ENCODE data around the gene KDM6B. TPM values are rescaled to one million over a fixed set of nuclear protein-coding genes. Genes with fewer than 3 reads are reported as not detected.

The KDM6B gene
- total RNA-seq, 1 donor from 2014 or later = 38.2 TPM

GRCh38 chr17:7848131-7848579 lies 14.1 kb downstream of the KDM6B start:
- Mint-ChIP-seq H3K9me3 (ENCODE audit: low read depth) (no peaks in the 10 kb centered on the region), H3K27me3 (ENCODE audit: low read depth) (no peaks in the 10 kb centered on the region), H3K27ac (ENCODE audit: unreplicated experiment) (no peak overlapping the region), H3K4me1 (ENCODE audit: low read depth) (peaks cover 13% of the 10 kb centered on the region), H3K4me3 (ENCODE audit: unreplicated experiment) (no peak overlapping the region), H3K36me3 (ENCODE audit: low read depth) (peaks cover 16% of the 10 kb centered on the region)
- TF ChIP-seq CTCF (IDR thresholded peaks at IDR 0.05) = no peak
- no peak for DNase-seq (ENCODE audit: low spot score)

- H3K36me3 Mint-ChIP-seq (ENCODE audit: low read depth) = peaks cover 16% of the 10 kb centered on the region
- no peaks in the 10 kb centered on the region for H3K27me3 Mint-ChIP-seq (ENCODE audit: low read depth)
- no peak overlapping the region for H3K27ac Mint-ChIP-seq (ENCODE audit: unreplicated experiment)
- H3K4me1 Mint-ChIP-seq (ENCODE audit: low read depth) = peaks cover 11% of the 10 kb centered on the region
- no peak overlapping the region for H3K4me3 Mint-ChIP-seq (ENCODE audit: unreplicated experiment)
- H3K9me3 Mint-ChIP-seq (ENCODE audit: low read depth) = no peaks in the 10 kb centered on the region
- no peak for DNase-seq (ENCODE audit: low spot score)
- TF ChIP-seq CTCF (IDR thresholded peaks at IDR 0.05) = no peak
Observed at GRCh38 chr17:7848739-7849129, 14.7 kb downstream of the KDM6B start.

GRCh38 chr17:7849130-7849750 lies 15.2 kb downstream of the KDM6B start:
- Mint-ChIP-seq H3K36me3 (ENCODE audit: low read depth) (peaks cover 16% of the 10 kb centered on the region), H3K4me1 (ENCODE audit: low read depth) (peaks cover 11% of the 10 kb centered on the region), H3K9me3 (ENCODE audit: low read depth) (no peaks in the 10 kb centered on the region), H3K27me3 (ENCODE audit: low read depth) (no peaks in the 10 kb centered on the region), H3K4me3 (ENCODE audit: unreplicated experiment) (no peak overlapping the region), H3K27ac (ENCODE audit: unreplicated experiment) (no peak overlapping the region)
- TF ChIP-seq CTCF (IDR thresholded peaks at IDR 0.05) = no peak
- no peak for DNase-seq (ENCODE audit: low spot score)

GRCh38 chr17:7849751-7850504 lies 15.9 kb downstream of the KDM6B start:
- no peak for DNase-seq (ENCODE audit: low spot score)
- H3K27ac Mint-ChIP-seq (ENCODE audit: unreplicated experiment) = no peak overlapping the region
- TF ChIP-seq CTCF (IDR thresholded peaks at IDR 0.05) = no peak
- no peak overlapping the region for H3K4me3 Mint-ChIP-seq (ENCODE audit: unreplicated experiment)
- H3K36me3 Mint-ChIP-seq (ENCODE audit: low read depth) = peaks cover 16% of the 10 kb centered on the region
- peaks cover 9% of the 10 kb centered on the region for H3K4me1 Mint-ChIP-seq (ENCODE audit: low read depth)
- no peaks in the 10 kb centered on the region for H3K9me3 Mint-ChIP-seq (ENCODE audit: low read depth)
- no peaks in the 10 kb centered on the region for H3K27me3 Mint-ChIP-seq (ENCODE audit: low read depth)

- H3K27me3 Mint-ChIP-seq (ENCODE audit: low read depth) = no peaks in the 10 kb centered on the region
- H3K36me3 Mint-ChIP-seq (ENCODE audit: low read depth) = peaks cover 16% of the 10 kb centered on the region
- H3K9me3 Mint-ChIP-seq (ENCODE audit: low read depth) = no peaks in the 10 kb centered on the region
- peak overlapping the region; percentile 49 for H3K27ac Mint-ChIP-seq (ENCODE audit: unreplicated experiment)
- H3K4me1 Mint-ChIP-seq (ENCODE audit: low read depth) = peaks cover 5% of the 10 kb centered on the region
- DNase-seq (ENCODE audit: low spot score) = no peak
- H3K4me3 Mint-ChIP-seq (ENCODE audit: unreplicated experiment) = no peak overlapping the region
- no peak for TF ChIP-seq CTCF (IDR thresholded peaks at IDR 0.05)
Observed at GRCh38 chr17:7850701-7851437, 16.9 kb downstream of the KDM6B start.

Measured in chondrocyte (in vitro differentiated cells).